ENCODE results near the gene YPEL2. TPM values are rescaled to one million over a fixed set of nuclear protein-coding genes. Genes with fewer than 3 reads are reported as not detected.
"Not testable (repeated sequence)": the region's sequence is repeated elsewhere in the genome, so short reads cannot be mapped to it uniquely, and the experiment has no call there.

The YPEL2 gene
- total RNA-seq, 1 donor from 2014 or later = 52.1 TPM

DNA sequence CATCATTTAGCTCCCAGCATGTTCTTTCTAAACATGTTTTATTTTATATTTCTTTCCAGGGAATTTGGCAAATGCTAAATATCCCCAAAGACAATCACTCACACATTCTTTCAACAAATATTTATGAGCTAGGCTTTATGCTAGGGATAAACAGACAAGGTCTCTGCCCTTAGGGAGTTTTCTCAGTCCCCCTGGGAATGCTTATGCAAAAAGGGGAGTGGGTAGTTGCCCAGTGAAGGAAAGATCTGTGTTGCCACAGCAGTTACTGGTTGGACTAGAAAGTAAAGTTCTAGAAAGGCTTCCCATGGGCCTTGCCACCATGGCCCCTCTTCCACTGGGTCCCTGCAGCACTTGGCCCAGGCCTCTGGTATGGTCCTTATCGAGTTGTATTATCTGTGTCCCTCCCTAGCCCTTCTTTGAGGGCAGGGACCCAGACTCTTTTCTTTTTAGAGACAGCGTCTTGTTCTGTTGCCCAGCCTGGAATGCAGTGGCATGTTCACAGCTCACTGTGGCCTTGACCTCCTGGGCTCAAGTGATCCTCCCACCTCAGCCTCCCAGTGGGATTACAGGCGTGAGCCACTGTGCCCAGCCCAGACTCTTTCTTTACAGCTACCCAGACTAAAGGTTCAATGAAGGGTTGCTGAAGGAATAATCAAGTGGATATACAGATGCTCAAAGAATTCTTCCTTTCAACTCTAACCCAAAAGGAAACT lies 78.0 kb downstream of the YPEL2 start:
- Mint-ChIP-seq H3K27ac (ENCODE audit: unreplicated experiment) (peak overlapping the region; percentile 24), H3K9me3 (ENCODE audit: low read depth) (peaks cover 4% of the 10 kb centered on the region), H3K4me3 (ENCODE audit: unreplicated experiment) (no peak overlapping the region), H3K27me3 (ENCODE audit: low read depth) (no peaks in the 10 kb centered on the region), H3K36me3 (ENCODE audit: low read depth) (peaks cover 12% of the 10 kb centered on the region), H3K4me1 (ENCODE audit: low read depth) (peaks cover 29% of the 10 kb centered on the region)
- no peak for DNase-seq (ENCODE audit: low spot score)
- TF ChIP-seq, protein P1, sequence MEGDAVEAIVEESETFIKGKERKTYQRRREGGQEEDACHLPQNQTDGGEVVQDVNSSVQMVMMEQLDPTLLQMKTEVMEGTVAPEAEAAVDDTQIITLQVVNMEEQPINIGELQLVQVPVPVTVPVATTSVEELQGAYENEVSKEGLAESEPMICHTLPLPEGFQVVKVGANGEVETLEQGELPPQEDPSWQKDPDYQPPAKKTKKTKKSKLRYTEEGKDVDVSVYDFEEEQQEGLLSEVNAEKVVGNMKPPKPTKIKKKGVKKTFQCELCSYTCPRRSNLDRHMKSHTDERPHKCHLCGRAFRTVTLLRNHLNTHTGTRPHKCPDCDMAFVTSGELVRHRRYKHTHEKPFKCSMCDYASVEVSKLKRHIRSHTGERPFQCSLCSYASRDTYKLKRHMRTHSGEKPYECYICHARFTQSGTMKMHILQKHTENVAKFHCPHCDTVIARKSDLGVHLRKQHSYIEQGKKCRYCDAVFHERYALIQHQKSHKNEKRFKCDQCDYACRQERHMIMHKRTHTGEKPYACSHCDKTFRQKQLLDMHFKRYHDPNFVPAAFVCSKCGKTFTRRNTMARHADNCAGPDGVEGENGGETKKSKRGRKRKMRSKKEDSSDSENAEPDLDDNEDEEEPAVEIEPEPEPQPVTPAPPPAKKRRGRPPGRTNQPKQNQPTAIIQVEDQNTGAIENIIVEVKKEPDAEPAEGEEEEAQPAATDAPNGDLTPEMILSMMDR (IDR thresholded peaks at IDR 0.05) = no peak

DNA sequence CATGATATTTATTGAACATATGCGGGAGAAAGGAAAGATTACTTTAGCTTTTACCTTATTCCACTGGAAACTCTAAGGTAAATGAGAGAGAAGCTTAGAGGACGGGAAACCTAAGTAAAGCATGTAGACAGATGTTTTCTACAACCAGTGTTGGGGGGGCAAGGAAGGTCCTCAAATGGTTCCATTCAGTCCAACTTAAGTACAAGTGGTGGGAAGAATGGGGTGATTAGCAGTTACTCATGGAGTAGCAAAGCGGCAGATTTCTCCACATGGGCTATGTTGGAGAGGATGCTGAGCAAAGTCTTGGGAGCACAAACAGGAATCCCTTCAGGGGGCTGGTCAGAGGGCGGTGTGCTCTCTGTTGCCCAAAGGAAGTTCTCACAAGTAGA lies 78.6 kb downstream of the YPEL2 start:
- DNase-seq (ENCODE audit: low spot score) = no peak
- Mint-ChIP-seq H3K4me1 (ENCODE audit: low read depth) (peaks cover 29% of the 10 kb centered on the region), H3K4me3 (ENCODE audit: unreplicated experiment) (no peak overlapping the region), H3K36me3 (ENCODE audit: low read depth) (peaks cover 12% of the 10 kb centered on the region), H3K27me3 (ENCODE audit: low read depth) (no peaks in the 10 kb centered on the region), H3K27ac (ENCODE audit: unreplicated experiment) (no peak overlapping the region), H3K9me3 (ENCODE audit: low read depth) (peaks cover 4% of the 10 kb centered on the region)
- TF ChIP-seq, protein P1 (IDR thresholded peaks at IDR 0.05) = no peak

DNA sequence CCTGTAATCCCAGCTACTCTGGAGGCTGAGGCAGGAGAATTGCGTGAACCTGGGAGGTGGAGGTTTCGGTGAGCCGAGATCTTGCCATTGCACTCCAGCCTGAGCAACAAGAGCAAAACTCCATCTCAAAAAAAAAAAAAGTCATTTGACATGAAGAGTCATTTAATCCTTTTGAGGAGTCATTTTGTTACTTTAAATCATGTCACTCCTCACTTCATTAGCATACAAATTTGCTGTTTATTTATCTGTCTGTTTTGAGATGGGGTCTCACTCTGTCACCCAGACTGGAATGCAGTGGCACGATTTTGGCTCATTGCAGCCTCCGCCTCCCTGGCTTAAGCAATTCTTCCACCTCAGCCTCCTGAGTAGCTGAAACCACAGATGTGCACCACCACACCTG lies 81.0 kb downstream of the YPEL2 start:
- H3K27ac Mint-ChIP-seq (ENCODE audit: unreplicated experiment); H3K27me3 Mint-ChIP-seq (ENCODE audit: low read depth); DNase-seq (ENCODE audit: low spot score); H3K9me3 Mint-ChIP-seq (ENCODE audit: low read depth); H3K36me3 Mint-ChIP-seq (ENCODE audit: low read depth); H3K4me3 Mint-ChIP-seq (ENCODE audit: unreplicated experiment): not testable (repeated sequence)
- peaks cover 11% of the 10 kb centered on the region for H3K4me1 Mint-ChIP-seq (ENCODE audit: low read depth)

DNA sequence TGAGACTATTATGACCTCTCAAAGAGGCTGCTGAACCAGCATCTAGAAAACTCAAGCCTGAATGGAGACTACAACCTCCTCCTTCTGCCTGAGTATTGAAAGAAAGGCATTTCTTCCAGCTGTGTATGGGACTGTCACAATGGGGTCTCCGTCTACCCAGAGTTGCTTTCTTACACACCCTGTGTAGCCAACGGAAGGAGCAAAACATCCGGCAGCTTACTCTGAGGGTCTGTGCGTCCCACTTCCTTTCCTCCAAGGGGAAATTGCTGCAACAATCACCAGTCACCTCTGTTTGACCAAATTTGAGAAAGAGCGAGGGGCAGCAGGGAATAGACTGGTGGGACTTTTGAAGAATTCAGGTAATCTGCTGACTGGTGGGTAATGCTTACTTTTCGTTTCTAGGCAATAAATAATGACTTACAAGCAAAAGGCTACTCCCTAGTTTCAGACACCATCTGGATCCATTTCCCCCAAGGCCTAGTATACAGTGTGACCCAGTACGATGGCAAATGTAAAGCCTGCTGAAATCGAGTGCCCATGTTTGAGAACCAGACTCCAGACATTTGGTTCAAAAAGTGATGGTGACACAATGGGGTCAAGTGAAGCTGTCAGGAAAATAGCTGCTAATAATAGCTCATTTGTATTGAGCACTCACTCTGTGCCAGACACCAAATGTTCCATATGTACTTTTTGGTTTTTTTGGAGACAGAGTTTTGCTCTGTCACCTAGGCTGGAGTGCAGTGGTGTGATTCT lies 81.7 kb downstream of the YPEL2 start:
- no peak overlapping the region for H3K27ac Mint-ChIP-seq (ENCODE audit: unreplicated experiment)
- no peak for DNase-seq (ENCODE audit: low spot score)

DNA sequence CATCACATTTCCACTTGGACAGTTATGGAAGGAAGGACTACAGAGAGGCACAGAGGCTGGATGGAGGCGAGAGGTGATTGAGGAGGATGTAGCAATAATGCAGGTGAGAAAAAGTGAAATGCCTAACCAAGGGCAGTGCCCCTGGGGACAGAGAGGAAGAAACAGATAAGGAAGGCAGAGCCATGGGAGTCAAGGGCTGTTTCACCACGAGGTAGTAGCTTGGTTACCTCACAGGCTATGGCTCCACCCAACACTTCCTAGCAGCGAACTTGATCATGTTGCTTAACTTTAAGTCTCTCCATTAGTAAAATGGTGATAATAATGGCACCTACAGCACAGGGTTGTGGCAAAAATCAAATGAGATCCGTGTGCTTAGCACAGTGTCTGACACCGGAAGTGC lies 83.9 kb downstream of the YPEL2 start:
- DNase-seq (ENCODE audit: low spot score) = no peak
- Mint-ChIP-seq H3K4me3 (ENCODE audit: unreplicated experiment) (no peak overlapping the region), H3K9me3 (ENCODE audit: low read depth) (no peaks in the 10 kb centered on the region), H3K27ac (ENCODE audit: unreplicated experiment) (no peak overlapping the region), H3K4me1 (ENCODE audit: low read depth) (peaks cover 5% of the 10 kb centered on the region), H3K36me3 (ENCODE audit: low read depth) (peaks cover 2% of the 10 kb centered on the region), H3K27me3 (ENCODE audit: low read depth) (no peaks in the 10 kb centered on the region)
- TF ChIP-seq, protein P1 (IDR thresholded peaks at IDR 0.05) = no peak

More for the DNA sequence above, 81.7 kb downstream of the YPEL2 start:
- H3K4me1 Mint-ChIP-seq (ENCODE audit: low read depth) = peaks cover 9% of the 10 kb centered on the region
- no peaks in the 10 kb centered on the region for H3K27me3 Mint-ChIP-seq (ENCODE audit: low read depth)
- TF ChIP-seq, protein P1 (IDR thresholded peaks at IDR 0.05) = no peak
- H3K9me3 Mint-ChIP-seq (ENCODE audit: low read depth) = peaks cover 4% of the 10 kb centered on the region
- H3K36me3 Mint-ChIP-seq (ENCODE audit: low read depth) = peaks cover 8% of the 10 kb centered on the region
- no peak overlapping the region for H3K4me3 Mint-ChIP-seq (ENCODE audit: unreplicated experiment)
